Fibroblast of skin of scalp (primary cell): ENCODE results near the gene AGPAT3. TPM values are rescaled to one million over a fixed set of nuclear protein-coding genes. Genes with fewer than 3 reads are reported as not detected.
"Not testable (repeated sequence)": the region's sequence is repeated elsewhere in the genome, so short reads cannot be mapped to it uniquely, and the experiment has no call there.

ENCODE experiments used
- DNase-seq: peaks from one replicate; pipeline ENCODE4 v3.0.0-alpha.2; 2013
- polyA plus RNA-seq, 2 experiments: library from polyadenylated mRNA; unstranded; fragments of 120-200 nt; gene quantifications; one replicate each; pipeline ENCODE4 v1.2.1, GENCODE V29; 2013; ENCODE audit not compliant: insufficient read length in 2 of 2

AGPAT3 gene
- 37.5 TPM for polyA plus RNA-seq (2013, experiment 1 of 2; ENCODE audit: insufficient read length)
- polyA plus RNA-seq (2013, experiment 2 of 2; ENCODE audit: insufficient read length), result 33.1 TPM

GRCh38 chr21:43864962-43865539 is at the start of gene AGPAT3:
TSS of gene AGPAT3 (plus strand) at chr21:43865223. CDS start at chr21:43959682, 94,459 bp downstream.
- DNase-seq, result peak; percentile 28

GRCh38 chr21:43815991-43816390 is 49.0 kb upstream of the AGPAT3 start:
- DNase-seq, result no peak

GRCh38 chr21:43816611-43817071 is 48.4 kb upstream of the AGPAT3 start:
- DNase-seq, result no peak

- no peak for DNase-seq
These were observed 47.6 kb upstream of the AGPAT3 start for GRCh38 chr21:43817157-43818086.

- no peak for DNase-seq
These were observed 46.3 kb upstream of the AGPAT3 start for GRCh38 chr21:43818685-43819084.

GRCh38 chr21:43819511-43820405 is 45.3 kb upstream of the AGPAT3 start:
- no peak for DNase-seq

- DNase-seq, result no peak
These were observed 44.6 kb upstream of the AGPAT3 start for GRCh38 chr21:43820466-43820865.

GRCh38 chr21:43822166-43822565 is 42.9 kb upstream of the AGPAT3 start:
- not testable (repeated sequence) for DNase-seq

- DNase-seq, result not testable (repeated sequence)
These were observed 42.3 kb upstream of the AGPAT3 start for GRCh38 chr21:43822741-43823140.

GRCh38 chr21:43824333-43825241 is 40.4 kb upstream of the AGPAT3 start:
- DNase-seq, result peak; percentile 50

GRCh38 chr21:43825242-43825935 is 39.6 kb upstream of the AGPAT3 start:
- no peak for DNase-seq

- DNase-seq, result no peak
These were observed 38.9 kb upstream of the AGPAT3 start for GRCh38 chr21:43825936-43826622.

- DNase-seq, result no peak
These were observed 38.4 kb upstream of the AGPAT3 start for GRCh38 chr21:43826623-43826974.

- DNase-seq, result peak; percentile 80
These were observed 37.9 kb upstream of the AGPAT3 start for GRCh38 chr21:43827015-43827611.

- DNase-seq, result no peak
These were observed 35.9 kb upstream of the AGPAT3 start for GRCh38 chr21:43829161-43829560.

- DNase-seq, result no peak
These were observed 35.4 kb upstream of the AGPAT3 start for GRCh38 chr21:43829575-43830119.

- no peak for DNase-seq
These were observed 32.9 kb upstream of the AGPAT3 start for GRCh38 chr21:43832158-43832550.

GRCh38 chr21:43832648-43833047 is 32.4 kb upstream of the AGPAT3 start:
- DNase-seq, result no peak

GRCh38 chr21:43834146-43834905 is 30.7 kb upstream of the AGPAT3 start:
- no peak for DNase-seq
